Endometrial microvascular endothelial cells (primary cell): ENCODE data around the gene DDN. TPM values are rescaled to one million over a fixed set of nuclear protein-coding genes. Genes with fewer than 3 reads are reported as not detected.

ENCODE experiments used
- in situ Hi-C: cut with HindIII; loops from 2 replicates; pipeline ENCODE4 v1.10.0; 2017; ENCODE audit warnings: low sequenced_read_pairs, low pct_unique_long_range_greater_than_20kb; ENCODE audit errors: inconsistent ontology term
- total RNA-seq: library from RNA; depleted of rRNA; stranded (reverse); fragments of >200 nt; gene quantifications from one replicate; pipeline ENCODE4 v1.2.3, GENCODE V29; 2015; ENCODE audit errors: inconsistent ontology term

DDN gene
- total RNA-seq, 1 donor from 2014 or later, result 0.93 TPM

DNA sequence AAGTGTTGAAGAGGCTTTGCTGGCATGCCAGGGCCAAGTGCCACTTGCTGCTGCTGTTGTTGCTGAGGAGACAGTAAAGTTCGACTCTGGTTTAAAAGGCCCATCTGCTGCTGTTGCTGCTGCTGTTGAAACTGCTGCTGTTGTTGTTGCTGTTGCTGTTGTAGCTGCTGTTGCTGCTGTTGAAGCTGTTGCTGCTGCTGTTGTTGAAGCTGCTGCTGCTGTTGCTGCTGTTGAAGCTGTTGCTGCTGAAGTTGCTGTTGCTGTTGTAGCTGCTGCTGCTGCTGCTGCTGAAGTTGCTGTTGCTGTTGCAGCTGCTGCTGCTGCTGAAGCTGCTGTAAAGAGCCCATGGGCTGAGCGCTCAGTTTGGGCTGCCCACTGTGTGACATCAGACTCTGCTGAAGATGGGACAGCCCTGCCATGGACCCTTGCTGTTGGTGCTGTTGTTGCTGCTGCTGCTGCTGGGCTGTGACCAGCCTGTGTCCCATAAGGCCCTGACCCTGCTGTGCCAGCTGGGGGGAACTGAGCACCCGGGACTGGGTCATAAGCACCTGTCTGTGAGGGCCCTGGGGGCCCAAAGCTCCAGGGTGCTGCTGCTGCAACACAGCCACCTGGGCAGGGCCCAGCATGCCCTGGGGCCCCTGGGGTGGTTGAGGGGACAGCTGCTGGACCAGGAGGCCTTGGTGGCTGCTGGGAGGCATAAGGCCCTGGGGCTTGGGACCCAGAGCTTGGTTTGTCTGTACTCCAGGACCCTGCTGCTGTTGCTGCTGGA lies 33.7 kb upstream of the DDN start:
- in situ Hi-C loops, result no loop called here

DNA sequence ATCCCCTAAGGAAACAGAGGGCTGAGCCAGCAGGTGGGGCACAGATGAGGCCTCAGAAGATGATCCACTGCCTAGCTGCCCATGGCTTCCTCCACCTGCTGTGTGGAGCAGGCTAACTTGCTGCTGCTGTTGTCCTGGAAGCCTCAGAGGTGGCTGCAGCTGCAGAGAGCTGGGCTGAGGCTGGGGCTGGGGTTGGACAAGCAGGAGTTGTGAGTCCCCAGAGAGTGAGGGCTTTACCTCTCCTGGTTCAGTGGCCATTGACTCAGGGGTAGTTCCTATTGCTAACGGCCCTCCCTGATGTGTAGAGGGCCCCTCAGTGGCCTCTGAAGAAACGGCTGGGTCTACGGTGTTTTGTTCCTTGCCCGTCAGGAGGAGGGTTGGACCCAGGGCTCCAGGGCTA lies 33.1 kb upstream of the DDN start:
- in situ Hi-C loops, result no loop called here

- in situ Hi-C loops, result no loop called here
Observed at GRCh38 chr12:49031573-49032161, 32.5 kb upstream of the DDN start.

DNA sequence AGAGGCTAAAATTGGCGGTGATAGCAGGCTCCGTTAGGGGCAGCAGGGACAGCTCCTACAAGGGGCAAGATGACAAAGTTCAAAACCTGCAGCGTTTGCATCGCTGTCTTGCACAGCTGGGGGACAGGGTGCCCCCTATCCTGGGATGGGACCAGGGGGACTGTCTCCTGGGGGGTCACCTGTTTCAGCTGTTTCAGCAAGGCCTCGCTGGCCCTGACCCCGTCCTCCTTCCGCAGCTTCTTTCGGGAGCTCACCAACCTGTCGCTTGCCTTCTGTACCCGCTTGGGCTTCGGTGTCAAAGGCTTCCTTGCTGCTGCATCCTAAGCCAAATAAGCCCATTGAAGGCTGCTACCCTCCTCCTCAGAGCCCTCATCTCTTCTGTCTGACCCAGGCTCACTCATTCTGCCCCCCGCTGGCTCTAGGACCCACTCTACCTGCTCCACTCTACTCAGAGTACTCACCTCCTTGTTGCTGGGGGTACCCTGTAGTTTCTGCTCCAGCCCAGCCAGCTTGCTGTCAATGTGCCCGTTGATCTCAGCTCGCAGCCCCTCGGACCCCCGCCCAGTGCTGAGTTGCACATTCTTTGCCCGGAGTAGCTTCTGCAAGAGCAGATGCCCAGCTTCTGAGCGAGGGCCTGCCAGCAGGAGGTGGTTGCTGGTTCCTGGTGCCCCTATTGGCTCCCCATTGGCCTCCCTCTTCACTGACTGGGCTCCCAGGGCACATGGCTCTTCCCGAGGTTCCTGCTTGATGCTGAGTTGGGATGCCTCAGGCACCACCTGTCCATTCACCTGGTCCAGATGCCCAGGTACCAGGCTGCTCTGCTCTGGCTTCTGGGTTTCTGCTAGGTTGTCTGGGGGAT lies 31.8 kb upstream of the DDN start:
- in situ Hi-C loops, result no loop called here

GRCh38 chr12:49030119-49030518 lies 30.9 kb upstream of the DDN start:
- in situ Hi-C loops, result no loop called here

DNA sequence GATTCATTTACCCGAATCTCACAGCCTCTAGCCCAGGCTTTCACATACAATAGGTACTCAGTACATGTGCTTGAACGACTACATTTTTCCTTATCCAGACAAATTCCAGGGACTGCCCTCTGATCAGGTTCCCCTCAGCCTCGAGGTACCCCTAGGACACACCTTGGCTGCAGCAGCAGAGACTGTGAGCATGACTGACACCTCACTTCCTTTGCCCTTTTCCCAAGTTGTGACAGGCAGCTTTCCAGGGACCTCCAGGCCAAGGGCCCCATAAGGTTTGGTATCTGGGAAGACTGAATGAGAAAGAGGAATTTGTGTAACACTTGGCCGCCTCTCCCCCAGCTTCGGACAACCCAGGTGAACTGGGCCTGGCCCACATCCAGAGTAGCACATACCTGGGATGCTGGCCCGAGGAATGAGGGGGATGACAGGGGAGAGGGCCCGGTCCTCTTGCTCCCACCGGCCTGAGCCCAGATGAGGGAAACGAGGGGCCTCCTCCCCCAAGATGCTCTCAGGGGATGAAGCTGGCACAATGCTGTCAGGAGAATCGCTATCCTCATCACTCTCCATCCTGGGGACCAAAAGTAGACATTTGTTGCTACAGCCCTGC lies 29.6 kb upstream of the DDN start:
- in situ Hi-C loops, result no loop called here

DNA sequence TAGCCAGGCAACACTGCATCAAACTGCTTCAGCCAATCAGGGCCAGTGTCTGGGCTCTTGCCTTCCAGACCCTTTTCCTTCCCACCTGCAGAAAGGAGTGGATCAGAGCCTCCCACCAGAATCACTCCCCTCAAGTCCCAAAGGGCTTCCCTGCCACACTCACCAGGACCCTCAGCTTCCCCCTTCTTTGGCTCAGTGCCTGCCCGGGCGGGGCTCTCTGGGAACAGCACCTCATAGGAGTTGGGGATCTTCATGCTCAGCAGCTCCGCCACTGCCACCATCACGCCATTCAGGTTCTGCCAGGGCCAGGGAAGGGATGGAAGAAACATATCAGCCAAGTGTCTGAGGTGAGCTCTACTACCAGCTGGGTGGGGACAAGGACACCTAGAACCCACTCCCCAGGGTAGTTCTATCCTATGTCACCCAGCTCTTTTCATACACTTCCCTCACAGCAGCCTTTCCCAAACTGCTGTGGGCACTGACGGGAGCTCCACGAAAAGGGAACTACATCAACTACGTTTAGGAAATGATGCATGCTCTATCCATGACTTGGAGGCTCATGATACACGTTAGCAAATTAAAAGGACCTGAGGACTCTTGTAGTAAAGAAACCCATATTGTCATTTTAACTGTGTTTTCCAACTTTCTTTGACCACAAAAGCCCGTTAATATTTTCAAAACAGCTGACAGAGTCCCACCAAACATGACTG lies 28.8 kb upstream of the DDN start:
- in situ Hi-C loops, result no loop called here

- in situ Hi-C loops, result no loop called here
Observed at GRCh38 chr12:49026678-49027480, 27.7 kb upstream of the DDN start.

DNA sequence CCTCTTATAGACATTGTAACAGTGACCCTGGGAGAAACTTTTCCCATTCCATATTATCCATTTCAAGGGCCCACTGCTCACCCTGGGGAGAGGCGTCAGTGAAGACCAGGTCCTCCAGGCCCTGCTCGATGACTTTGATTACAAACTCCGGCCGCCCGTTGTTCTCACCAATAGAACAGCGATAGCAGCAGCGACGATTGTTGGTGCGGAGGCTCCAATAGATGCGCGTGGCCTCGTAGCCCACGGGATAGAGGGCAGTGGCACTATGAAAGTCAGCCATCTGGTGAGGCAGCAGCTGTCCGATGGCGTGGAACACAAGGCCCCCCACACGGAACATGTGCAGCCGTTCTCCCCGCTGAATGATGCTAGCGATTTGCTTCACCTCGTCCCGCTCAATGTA lies 26.9 kb upstream of the DDN start:
- in situ Hi-C loops, result no loop called here

DNA sequence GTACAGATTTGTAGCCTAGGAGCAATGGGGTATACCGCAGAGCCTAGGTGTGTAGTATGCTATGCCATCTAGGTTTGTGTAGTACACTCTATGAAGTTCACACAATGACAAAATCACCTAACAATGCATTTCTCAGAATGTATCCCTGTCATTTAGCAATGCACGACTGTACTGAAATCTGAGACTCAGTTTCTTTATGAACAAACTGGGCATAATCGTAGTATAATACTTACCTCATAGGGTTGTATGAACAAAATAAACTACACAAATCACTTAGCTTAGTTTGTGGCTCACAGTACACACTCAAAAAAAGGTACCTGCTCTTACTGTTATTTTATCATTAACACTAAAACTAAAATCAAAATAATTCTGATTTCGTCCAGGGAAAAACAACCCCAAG lies 26.3 kb upstream of the DDN start:
- in situ Hi-C loops, result no loop called here

- in situ Hi-C loops, result no loop called here
Observed at GRCh38 chr12:49024543-49024942, 25.4 kb upstream of the DDN start.

GRCh38 chr12:49023812-49024211 lies 24.6 kb upstream of the DDN start:
- in situ Hi-C loops, result no loop called here

DNA sequence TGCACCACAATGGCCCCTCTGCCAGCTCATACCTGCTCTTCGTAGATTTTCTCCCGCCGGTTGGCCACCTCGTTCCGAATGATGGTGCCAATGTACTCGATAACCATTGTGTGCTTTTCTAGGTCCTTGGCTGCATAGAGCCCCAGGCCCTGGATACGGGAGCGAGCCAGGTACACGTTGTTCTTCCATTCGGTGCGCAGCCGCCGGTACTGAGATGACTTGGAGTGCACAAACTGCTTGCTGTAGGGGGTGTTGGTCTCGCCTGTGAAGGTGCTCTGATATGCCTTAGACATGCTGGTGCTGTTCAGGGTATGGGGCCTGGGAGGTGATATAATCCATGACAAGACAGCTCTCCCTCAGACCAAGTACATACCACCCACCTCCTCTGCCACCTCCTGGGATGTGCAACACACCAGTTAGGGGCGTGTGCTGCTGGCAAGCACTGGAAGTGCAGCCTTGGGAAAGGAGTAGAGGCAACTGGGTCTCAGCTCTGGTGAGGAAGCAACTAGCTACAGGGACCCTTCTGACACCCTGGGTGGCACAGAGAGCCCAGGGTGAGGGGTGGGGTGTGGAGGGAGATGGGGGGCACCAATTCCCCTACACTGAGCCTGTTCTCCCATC lies 23.5 kb upstream of the DDN start:
- in situ Hi-C loops, result no loop called here

GRCh38 chr12:49021292-49021915 lies 22.2 kb upstream of the DDN start:
- in situ Hi-C loops, result no loop called here

- in situ Hi-C loops, result no loop called here
Observed at GRCh38 chr12:49020441-49020840, 21.3 kb upstream of the DDN start.

DNA sequence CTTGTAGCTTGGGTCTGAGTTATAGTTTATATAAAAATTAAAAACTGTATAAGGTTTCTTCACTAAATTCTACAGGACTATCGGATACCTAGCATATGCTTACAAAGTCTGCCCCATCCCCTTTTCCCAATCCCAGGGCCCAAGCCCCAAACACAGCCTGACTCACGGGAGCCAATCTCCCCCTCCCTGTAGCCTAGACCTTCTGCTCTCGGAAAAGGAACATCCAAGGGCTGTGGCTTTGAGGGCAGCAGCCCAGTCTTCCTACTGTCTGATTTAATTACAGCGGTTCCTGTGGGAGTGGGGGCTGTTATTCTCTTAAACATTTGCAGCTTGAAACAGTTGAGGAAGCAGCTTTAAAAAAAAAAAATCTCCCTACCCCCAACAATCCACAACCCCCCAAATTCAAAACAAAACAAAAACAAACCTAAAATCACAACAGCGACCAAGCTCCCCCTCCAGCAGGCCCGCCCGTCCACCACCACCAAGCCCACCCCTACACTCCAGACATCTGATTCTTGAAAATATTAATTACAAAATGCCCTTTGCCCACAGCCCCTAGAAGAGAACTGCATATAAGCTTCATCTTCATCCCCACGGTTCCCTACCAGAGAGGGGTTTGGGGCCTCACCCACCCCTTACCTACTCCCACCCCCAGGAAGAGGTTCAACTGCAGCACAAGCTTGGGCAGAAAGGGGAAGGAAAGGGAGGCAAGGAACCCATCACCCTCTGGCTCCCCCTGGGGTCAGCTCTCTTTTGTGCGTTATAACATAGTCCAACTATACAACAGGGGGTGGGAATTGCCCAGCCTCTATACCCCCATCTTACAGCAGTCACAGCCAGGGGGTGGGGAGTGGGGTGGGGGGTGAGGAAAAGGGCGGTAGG lies 20.5 kb upstream of the DDN start:
- in situ Hi-C loops, result no loop called here

GRCh38 chr12:49019120-49019430 lies 19.9 kb upstream of the DDN start:
- in situ Hi-C loops, result no loop called here
